EL (cell line): ENCODE data around the gene TMEM258.

Experiments
- DNase-seq: peaks from one replicate; pipeline ENCODE4 v3.0.0-alpha.2; 2016

Gene TMEM258

DNA sequence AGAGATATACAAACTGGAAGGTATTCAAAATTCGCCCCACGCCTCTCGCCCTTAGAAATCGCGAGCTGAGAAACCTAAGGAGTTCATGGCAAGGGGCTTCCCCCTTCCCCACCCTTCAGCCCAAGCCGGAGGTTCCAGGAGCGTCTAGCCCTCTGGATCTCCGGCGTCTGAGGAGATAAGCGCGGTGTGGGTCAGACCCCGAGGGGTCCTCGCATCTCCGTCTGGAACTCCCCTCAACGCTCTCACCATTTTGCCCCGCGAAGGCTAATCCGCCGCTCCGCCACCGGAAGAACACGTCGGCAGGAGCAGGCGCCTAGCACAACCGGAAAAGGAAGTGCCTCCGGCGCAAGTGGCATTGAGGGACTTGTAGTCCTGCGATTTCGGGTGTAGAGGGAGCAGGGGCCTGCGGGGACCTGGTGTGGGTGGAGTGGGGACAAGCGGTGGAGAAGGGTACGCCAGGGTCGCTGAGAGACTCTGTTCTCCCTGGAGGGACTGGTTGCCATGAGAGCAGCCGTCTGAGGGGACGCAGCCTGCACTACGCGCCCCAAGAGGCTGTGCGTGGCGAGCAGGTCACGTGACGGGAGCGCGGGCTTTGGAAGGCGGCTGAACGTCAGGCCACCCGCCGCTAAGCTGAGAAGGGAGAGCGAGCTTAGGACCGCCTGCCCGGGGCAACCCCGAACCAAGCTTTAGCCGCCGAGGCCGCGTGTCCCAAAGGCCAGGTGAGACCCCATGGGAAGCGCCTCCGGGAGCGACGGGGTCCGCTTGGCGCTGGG, at the start of gene TMEM258, which contains the start of gene FEN1:
TSS of gene TMEM258 (minus strand) at position 290 of the 773 bp plus-strand sequence. CDS start at position 249, 41 bp downstream.
TSS of gene FEN1 (plus strand) at position 602 of the 773 bp plus-strand sequence. CDS start 2,451 bp downstream, outside the sequence.
- peak; percentile 94 for DNase-seq

DNA sequence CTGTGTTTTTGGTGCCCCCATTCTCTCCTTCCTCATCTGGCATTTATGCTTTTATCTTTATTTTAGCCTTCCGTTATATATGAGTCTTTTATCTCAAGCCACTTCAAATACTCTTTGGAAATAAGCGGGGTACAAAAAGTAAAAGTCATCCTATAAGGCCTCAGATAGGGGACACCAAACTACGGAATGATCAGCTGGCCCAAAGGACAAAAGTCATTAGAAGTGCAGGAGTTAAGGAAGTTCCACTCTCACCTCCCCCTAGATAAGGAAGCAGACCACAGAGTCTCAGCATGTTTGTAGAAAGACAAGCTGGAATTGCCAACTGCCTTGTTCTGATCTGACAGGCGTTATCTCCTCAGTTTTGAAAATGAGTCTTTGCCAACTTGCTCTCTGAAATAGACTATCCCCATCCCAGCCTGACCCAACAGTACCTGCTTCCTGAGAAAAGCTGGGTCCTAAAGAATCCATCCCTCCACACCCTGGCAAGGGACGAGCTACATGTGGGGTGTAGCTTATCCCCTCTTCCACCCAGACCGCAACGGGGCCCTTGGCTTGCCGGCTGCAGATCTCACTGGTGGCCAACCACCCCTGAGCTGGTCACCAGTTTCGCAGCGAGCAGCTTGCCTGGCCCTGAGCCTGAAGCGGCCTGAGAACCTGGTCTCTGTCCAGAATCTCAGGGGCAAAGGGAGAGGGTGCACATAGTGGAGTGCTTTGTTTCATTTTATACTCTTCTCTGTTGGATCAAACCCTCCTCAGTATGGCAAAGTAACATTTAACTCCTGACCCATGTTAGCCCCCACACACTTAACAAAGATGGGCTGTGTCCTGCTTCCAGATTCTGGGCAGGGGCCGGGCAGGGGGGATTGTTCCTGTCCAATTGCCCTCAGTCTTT, 49.5 kb upstream of the TMEM258 start:
- DNase-seq = no peak

DNA sequence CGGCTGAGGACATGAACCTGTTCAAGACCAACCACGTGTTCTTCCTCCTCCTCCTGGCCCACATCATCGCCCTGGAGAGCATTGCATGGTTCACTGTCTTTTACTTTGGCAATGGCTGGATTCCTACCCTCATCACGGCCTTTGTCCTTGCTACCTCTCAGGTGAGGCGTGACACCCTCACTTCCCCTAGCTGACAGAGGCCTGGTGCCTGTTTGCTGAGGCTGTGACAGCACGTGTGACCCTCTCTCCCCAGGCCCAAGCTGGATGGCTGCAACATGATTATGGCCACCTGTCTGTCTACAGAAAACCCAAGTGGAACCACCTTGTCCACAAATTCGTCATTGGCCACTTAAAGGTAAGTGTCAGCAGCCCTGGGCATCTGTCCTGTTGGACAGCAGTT, 48.0 kb upstream of the TMEM258 start:
- DNase-seq = no peak

DNA sequence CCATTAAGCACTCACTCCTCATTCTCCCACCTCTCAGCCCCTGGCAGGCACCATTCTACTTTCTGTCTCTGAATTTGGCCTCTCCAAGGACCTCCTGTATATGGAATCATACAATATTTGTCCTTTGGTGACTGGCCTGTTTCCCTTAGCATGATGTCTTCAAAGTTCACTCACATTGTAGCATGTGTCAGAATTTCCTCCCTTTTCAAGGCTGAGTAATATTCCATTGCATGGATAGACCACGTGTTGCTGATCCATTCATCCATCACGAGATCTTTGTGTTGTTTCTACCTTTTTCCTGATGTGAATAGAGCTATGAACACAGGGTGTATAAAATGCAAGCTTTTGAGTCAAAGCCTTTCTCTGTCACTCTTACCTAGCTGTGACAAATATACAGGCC, 47.3 kb upstream of the TMEM258 start:
- no peak for DNase-seq

DNA sequence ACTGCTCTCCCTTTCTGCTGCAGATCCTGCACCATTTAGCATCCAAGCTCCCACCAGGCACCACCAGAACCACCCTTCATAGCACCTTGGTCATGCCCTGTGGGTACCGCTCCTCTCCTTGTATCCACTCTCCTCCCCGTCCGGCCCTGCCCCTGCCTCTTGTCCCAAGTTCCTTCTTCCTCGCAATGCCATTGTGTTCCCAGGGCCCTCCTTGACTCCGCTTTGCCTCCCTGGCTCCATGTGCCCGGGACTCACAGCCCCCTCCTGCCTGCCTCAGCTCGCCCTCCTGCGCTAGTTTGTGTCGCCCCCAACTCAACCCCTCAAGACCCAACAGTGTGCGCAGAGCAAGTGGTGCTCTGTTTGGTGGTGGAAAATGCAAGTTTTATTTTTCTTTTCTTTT, 46.5 kb upstream of the TMEM258 start:
- DNase-seq = no peak

DNA sequence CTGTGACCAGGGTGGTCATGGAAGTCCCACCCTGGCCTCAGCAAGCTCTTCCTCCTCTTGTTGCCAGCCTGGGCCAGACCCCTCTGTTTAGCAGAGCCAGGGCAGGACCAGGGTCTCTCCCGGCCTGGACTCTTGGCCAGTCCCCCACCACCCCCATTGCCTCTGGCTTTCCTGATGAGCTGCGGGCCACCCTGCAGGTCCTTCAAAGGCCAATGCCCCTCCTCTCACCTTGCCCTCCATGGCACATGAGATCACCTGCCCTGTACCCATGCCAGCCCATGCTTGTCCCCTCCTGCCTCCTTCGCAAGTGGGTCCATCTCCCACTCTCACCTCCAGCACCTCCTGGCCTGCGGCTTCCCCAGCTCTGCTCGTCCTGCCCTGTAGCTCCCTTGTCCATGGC, 46.1 kb upstream of the TMEM258 start:
- no peak for DNase-seq

DNA sequence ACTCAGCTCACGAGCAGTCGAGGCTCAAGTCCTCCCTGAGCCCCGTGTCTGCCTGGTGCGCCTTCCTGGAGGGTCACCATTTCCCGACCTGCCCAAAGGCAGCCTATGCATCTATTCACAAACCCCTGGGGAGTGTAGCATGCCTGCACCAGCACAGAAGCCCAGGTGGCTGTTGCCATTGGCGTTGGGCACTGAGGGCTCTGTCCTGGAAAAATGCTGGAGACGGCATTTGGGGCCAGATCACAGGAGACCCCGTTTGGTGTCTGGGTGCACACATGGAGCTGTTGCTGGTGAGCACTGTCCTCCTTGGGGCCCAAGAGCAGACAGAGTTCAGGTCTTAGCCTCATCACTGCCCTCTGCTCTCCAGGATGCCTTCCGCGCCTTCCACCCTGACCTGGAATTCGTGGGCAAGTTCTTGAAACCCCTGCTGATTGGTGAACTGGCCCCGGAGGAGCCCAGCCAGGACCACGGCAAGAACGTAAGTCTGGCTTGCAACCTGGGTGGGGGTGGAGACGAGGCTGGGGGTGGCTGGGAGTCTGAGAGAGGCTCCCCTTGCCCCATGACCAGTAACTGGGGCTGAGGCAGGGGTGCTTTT, 45.1 kb upstream of the TMEM258 start:
- no peak for DNase-seq

DNA sequence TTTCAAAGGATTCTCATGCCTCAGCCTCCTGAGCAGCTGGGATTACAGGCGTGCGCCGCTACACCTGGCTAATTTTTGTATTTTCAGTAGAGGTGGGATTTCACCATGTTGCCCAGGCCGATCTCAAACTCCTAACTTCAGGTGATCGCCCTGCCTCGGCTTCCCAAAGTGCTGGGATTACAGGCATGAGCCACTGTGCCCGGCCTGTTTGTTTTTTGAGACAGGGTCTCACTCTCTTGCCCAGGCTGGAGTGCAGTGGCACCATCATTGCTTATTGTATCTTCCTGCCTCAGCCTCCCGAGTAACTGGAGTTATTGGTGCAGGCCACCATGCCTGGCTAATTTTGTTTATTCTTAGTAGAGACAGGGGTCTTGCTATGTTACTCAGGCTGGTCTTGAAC, 43.8 kb upstream of the TMEM258 start:
- no peak for DNase-seq

DNA sequence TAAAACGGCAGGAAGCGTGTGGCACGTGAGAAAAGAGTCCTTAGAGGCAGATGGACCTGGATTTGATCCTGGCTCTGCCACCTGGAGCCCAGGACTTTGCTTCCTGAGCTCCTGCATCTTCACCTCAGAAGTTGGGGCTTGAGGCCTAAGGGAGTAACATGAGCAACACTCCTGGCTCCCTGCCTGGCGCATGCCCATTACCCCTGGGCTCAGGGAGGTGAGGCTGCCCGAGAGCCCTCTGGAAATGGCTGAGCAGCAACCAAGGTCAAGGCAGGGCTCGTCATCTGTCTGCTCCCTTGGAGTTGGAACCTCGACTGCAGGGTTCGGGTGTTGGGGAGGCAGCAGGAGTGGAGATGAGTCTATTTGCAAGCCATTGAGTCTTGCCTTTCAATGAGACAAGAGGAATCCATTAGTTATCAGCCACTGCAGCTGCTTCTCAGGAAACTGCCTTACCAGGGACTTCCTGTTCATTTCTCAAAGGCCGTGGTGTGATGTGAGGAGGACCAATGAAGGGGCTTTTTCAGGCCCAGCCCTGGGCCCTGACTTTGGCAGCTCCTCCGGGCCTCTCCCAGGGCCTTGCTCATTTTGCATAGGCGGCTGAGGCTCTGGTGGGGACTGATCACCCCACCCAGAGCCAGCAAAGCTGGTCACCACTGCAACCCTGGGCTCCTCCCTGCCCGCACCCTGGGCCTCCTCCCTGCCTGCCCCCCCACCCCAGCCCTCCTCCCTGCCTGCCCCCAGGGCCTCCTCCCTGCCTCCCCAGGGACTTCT, 42.1 kb upstream of the TMEM258 start:
- peak; percentile 38 for DNase-seq

DNA sequence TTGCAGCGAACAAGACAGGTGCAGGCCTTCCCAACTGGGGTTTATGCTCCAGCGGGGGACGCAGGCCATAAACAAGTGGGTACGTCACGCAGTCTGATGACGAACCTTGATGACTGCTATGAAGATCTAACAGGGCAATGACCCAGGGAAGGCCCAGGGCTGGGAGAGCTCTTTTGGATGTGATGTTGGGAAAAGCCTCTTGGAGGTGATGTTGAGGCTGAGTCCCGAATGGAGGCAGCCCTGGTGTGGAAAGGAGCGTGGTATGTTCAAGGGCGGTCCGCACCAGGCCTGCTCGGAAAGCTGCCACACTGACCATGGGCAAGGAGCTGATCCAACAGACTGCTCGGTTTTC, 41.5 kb upstream of the TMEM258 start:
- no peak for DNase-seq

DNA sequence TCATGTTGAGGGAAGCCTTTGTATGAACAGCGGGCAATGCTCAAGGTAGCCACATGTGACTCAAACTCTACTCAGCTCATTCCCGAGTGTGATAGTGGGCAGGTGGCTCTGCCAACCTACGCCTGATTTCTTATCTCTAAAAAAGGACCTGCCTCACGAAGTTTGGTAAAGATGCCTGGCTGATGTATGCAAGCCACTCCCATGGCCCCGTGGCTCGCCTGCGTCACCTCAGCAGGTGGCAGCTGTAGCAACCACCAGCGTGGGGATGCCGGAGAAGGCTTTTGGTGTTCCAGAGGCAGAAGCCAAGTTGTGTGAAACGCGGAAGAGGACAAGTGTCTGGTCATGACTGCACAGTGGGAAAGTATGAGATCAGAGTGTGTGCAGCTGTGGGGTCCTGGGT, 41.1 kb upstream of the TMEM258 start:
- no peak for DNase-seq

DNA sequence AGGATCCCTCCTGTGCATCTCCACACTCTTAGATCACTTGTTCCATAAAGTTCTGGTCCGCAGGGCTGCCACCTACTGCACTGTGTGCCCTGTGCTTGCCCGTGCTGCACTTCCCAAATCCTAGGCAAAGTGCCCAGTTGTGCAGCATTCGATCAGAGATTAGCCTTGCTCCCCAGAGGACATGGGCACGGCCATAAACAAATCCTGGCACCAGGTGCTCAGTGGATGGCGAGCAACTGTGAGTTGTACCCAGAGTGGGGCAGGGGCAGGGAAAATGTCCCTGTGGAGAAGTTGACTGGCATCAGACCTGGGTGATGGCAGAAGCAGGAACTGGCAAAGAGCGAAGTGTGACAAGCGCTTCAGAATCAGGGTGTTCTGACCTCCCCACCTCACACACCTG, 40.4 kb upstream of the TMEM258 start:
- DNase-seq = no peak

DNA sequence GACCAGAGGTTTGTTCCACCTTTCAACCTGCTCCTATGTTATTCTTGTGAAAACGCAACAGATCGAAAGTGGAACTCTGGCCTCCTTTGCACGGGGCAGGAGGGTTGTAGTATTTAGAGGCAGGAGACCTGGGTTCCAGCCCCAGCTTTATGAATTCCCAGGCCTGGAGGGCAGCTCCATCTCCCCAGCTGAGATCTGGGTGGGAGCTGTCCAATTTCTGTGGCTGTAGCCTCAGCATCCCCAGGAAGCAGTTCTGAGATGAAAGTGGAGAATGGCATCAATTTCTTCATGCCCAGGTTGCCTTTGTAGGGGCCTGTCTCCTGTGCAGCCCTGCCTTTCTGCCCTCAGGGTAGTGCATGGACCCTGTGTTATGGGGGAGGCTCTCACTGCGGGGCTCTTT, 39.8 kb upstream of the TMEM258 start:
- DNase-seq = no peak

DNA sequence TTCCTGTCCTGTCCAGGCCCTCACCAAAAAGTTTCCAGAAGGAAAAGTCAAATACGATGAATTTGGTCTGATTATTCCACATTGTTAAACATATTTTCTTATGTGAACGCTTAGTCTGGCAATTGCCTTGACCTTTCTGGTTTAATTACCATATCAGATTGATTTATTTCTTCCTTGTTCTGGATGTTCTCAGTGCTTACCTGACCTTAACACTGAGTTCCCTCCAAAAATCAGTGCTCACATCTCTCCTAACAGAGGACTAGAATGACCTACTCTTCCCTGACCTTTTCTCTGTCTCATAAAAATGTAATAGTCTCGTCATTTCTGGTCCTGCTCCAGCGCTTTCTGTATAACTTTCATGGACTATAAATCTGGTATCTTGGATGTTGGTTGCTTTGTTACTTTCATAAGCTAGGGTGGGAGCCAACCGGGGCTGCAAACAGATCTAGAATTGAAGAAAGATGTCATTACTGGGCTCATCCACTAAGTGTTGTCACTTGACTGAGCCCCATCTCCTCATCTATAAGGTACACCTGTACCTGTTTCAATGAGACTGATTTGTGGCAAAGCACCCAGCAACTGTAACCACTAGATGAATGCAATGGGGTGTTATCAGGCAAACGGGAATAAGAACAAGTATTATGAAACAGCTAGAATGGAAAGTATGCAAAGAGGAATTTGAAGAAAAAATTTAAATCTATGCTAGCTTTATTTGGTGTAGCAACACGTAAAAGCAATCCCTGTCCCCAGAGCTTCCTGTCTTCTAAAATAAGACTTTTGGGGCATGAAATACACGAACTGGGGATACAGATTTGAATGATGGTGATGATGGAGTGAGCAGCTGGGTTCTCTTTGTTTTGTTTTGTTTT, 38.1 kb upstream of the TMEM258 start:
- DNase-seq = no peak

DNA sequence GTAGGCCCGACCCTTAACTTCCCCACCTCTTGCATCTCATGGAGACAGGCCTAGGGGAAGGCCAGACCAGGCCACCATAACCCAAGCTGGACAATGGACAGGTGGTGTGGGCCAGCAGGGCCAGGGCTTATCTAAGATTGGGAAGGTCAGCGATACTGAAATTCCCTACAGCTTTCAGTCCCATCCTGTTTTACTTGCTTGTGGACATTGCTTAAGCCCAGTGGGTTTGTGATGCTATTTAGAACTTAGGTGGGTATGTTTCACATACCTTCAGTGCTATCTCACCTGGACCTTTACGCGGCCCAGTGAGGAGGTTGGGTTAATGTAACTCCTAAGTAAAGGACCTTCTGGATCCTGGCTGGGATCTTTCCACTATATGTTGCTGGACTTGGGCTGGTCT, 37.4 kb upstream of the TMEM258 start:
- no peak for DNase-seq

DNA sequence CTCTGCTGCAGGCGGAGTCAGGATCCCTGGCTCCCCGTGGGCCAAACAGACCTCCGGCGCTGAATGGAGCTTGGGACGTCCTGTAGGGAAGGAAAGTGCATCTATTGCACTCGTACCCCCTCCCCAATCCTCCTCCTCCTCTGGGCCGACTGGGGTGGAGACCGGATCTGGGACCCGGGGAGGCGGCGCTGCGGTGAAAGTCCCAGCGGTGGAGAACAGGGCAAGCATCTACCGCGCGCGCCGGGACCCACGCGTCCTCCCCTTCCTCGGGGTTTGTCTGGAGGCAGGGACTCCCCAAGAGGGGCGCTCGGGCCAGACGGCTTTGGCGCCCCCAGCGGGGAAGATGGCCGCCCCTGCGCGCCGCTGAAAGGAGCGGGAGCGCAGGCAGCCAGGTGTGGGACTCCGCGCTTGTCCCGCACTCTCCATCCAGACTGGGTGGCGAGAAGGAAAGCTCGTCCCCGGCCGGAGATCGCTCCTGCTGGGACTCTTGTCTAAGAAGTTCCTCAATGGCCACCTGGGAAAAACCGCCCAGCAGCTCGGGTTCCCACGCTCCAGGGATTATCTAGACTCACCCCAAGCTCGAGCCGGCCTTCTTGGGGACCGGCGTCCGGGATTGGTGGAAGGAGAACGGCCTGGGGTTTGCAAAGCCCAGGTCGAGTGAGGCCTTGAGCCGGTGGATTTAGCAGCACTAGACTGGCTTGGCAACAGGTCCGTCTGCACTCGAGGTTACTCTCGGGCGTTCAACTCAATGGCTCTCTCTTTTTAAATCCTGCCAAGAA, 36.4 kb upstream of the TMEM258 start:
- DNase-seq = peak; percentile 40

DNA sequence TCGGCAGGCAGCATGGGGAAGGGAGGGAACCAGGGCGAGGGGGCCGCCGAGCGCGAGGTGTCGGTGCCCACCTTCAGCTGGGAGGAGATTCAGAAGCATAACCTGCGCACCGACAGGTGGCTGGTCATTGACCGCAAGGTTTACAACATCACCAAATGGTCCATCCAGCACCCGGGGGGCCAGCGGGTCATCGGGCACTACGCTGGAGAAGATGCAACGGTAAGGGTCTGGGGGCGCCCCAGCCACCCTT, 35.9 kb upstream of the TMEM258 start:
- no peak for DNase-seq

DNA sequence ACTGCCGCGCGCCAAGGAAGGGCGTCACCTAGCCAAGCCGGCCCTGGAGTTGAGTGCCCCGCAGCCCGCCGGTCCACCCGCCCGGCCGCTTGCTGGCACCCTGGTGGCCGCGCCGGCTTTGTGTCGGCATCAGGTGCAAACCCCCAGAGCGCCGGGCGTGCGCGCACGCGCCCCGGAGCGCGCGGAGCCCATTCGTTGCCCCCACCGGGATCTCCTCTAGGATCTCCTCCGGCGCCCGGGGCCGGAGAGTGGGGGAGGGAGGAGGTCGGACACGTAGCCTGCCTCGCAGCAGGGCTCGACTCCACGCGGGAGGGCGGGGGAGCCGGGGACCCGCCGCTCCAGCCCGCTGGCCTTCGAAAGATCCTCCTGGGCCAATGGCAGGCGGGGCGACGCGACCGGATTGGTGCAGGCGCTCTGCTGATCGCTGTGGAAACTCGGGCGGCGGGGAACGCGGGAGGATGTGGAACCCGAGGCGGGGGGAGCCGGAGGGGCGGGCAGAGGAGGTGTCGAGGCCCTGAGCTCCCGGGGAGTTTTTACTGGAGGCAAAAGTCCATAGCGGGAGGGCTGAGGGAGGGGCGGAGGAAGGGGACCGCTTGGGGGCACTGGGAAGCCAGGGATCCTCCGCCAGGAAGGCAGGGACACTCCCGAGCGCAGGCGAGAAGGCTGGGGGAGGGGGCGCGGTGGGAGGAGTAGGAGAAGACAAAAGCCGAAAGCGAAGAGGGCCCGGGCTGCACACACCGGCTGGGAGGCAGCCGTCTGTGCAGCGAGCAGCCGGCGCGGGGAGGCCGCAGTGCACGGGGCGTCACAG, 35.4 kb upstream of the TMEM258 start, which contains the start of gene FADS2:
TSS of gene FADS2 (plus strand) at position 730 of the 808 bp plus-strand sequence. CDS start 91 bp downstream, outside the sequence.
- DNase-seq = peak; percentile 96

DNA sequence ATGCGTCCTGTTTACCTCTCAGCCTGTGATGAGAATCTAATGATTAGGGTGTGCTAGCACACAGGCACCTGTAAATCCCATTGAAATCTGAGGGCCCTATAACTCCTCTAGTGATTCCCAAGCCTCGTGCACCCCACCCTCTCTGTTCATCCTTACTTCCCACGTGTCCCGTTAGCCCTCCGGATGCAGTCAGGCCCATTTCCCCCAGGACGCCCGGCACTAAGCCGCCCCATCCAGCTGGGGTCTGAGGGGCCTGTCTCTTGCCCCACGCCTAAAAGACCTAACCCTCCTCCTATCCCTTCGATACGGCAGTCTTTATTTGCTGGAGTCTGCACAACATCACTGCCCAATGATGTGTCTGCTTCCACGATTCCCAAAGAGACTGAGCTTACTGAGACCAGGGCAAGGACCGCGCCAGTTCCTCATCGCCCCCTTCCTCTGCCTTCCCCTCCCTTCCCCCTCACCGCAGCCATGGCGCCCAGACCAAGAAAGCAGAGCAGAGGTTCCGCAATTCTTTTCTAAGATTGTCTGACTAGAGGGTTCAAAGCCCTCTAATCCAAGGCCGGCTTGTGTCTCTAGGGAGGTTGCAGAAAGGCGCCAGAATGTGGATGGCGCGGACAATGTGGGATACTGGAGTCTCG, 34.7 kb upstream of the TMEM258 start:
- DNase-seq = no peak

DNA sequence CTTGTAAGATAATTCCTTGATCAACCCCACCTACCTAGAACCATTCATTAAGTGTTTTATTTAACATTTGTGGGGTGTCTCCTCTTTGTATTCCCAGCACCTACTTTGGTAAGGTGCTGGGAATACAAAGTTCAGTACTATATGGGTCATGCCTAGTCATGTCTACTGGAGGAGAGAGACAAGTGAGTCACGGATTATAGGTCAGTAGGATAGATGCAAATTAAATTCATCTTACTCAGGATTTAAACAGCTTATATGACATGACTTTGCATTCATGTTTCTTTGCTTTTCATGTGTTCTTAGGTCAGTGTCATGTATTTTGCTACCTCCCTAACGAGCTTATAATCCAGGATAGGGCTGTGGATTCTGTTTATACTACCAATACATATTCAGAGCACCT, 27.8 kb upstream of the TMEM258 start:
- peak; percentile 57 for DNase-seq
